Uterus (tissue), 4 donors: ENCODE data around the gene PTGFRN. TPM values are rescaled to one million over a fixed set of nuclear protein-coding genes. Genes with fewer than 3 reads are reported as not detected.

Experiments
- DNase-seq, 2 donors: peaks; one replicate each; pipeline ENCODE4 v3.0.0-alpha.2; 2019 to 2020
- H3K27ac ChIP-seq, 2 donors: fragments of 200-600 bp; sonication (generic); 1 replicate in 1 of 2; 2 replicates in 1 of 2; pipeline ENCODE4 v1.5.1; 2016 to 2018
- H3K27me3 ChIP-seq, 2 donors: fragments of 200-600 bp; sonication (generic); one replicate each; pipeline ENCODE4 v1.5.1; 2018 to 2019; ENCODE audit warnings: control low read depth in 1 of 2
- H3K36me3 ChIP-seq, 2 donors: fragments of 200-600 bp; sonication (generic); one replicate each; pipeline ENCODE4 v1.5.1; 2019; ENCODE audit warnings: control low read depth in 1 of 2
- H3K4me1 ChIP-seq, 2 donors: fragments of 200-600 bp; sonication (generic); one replicate each; pipeline ENCODE4 v1.5.1; 2018 to 2019; ENCODE audit warnings: control low read depth in 1 of 2
- H3K4me3 ChIP-seq, 2 donors: fragments of 200-600 bp; sonication (generic); 1 replicate in 1 of 2; 2 replicates in 1 of 2; pipeline ENCODE4 v1.5.1; 2018 to 2019; ENCODE audit warnings: mild to moderate bottlenecking in 1 of 2
- H3K9me3 ChIP-seq, 2 donors: fragments of 200-600 bp; sonication (generic); one replicate each; pipeline ENCODE4 v1.5.1; 2019; ENCODE audit warnings: control low read depth in 1 of 2
- CTCF ChIP-seq, 4 experiments: fragments of 200-600 bp in 2 of 4; fragments of 450-650 bp in 2 of 4; sonication (generic) in 2 of 4; IDR thresholded peaks; one replicate each; pipeline ENCODE4 v1.5.1; 2016 to 2019; ENCODE audit warnings: antibody characterized with exemption in 4 of 4, mild to moderate bottlenecking in 2 of 4, moderate library complexity in 1 of 4
- POLR2A ChIP-seq, 2 donors: fragments of 450-650 bp; IDR thresholded peaks; one replicate each; pipeline ENCODE4 v1.6.1; 2016; ENCODE audit warnings: antibody characterized with exemption in 2 of 2, mild to moderate bottlenecking in 1 of 2, moderate library complexity in 1 of 2
- intact Hi-C: fragments of 100-400 bp; cut with DNase I; formaldehyde crosslinking; loops from one replicate; pipeline ENCODE4 v1.15.1; 2023; ENCODE audit warnings: low total_unique reads
- total RNA-seq, 4 donors: library from RNA; depleted of rRNA in 3 of 4; stranded (reverse); fragments of >200 nt in 3 of 4; gene quantifications; one replicate each; pipeline versions ENCODE4 v1.1.0 to v1.2.4, GENCODE V29; 2014 to 2023
- donor health status: DM: yes; HTN: yes; CAD: no.

Gene PTGFRN
- total RNA-seq, 4 donors from 2014 or later: 32.4 to 134 (median 88.8) TPM

GRCh38 chr1:117008656-117009055 is 98.9 kb downstream of the PTGFRN start:
- no peak for TF ChIP-seq CTCF (IDR thresholded peaks at IDR 0.05)
- TF ChIP-seq POLR2A (IDR thresholded peaks at IDR 0.05): no peak
- H3K9me3 ChIP-seq: no peaks in the 10 kb centered on the region
- no peaks in the 10 kb centered on the region for H3K36me3 ChIP-seq
- no peaks in the 10 kb centered on the region for H3K27me3 ChIP-seq
- no peak for DNase-seq
- no peaks in the 10 kb centered on the region for H3K4me1 ChIP-seq
- H3K27ac ChIP-seq: no peak overlapping the region
- no peak overlapping the region for H3K4me3 ChIP-seq
- intact Hi-C loops: no loop called here

GRCh38 chr1:117009132-117009531 is 99.4 kb downstream of the PTGFRN start:
- no peaks in the 10 kb centered on the region for H3K27me3 ChIP-seq
- intact Hi-C loops: no loop called here
- H3K4me3 ChIP-seq: no peak overlapping the region
- H3K27ac ChIP-seq: no peak overlapping the region
- no peaks in the 10 kb centered on the region for H3K9me3 ChIP-seq
- DNase-seq: no peak
- H3K4me1 ChIP-seq: no peaks in the 10 kb centered on the region
- no peak for TF ChIP-seq CTCF (IDR thresholded peaks at IDR 0.05)
- no peak for TF ChIP-seq POLR2A (IDR thresholded peaks at IDR 0.05)
- no peaks in the 10 kb centered on the region for H3K36me3 ChIP-seq

GRCh38 chr1:117010310-117010969 is 100.7 kb downstream of the PTGFRN start:
- no peaks in the 10 kb centered on the region for H3K9me3 ChIP-seq
- no peaks in the 10 kb centered on the region for H3K36me3 ChIP-seq
- intact Hi-C loops: no loop called here
- H3K4me1 ChIP-seq: no peaks in the 10 kb centered on the region
- H3K27ac ChIP-seq: no peak overlapping the region
- no peak overlapping the region for H3K4me3 ChIP-seq
- no peak for DNase-seq
- no peak for TF ChIP-seq CTCF (IDR thresholded peaks at IDR 0.05)
- no peak for TF ChIP-seq POLR2A (IDR thresholded peaks at IDR 0.05)
- no peaks in the 10 kb centered on the region for H3K27me3 ChIP-seq

GRCh38 chr1:117011334-117011733 is 101.6 kb downstream of the PTGFRN start:
- no peaks in the 10 kb centered on the region for H3K27me3 ChIP-seq
- DNase-seq: no peak
- H3K4me1 ChIP-seq: no peaks in the 10 kb centered on the region
- H3K36me3 ChIP-seq: no peaks in the 10 kb centered on the region
- intact Hi-C loops: no loop called here
- no peaks in the 10 kb centered on the region for H3K9me3 ChIP-seq
- H3K4me3 ChIP-seq: no peak overlapping the region
- H3K27ac ChIP-seq: no peak overlapping the region
- TF ChIP-seq CTCF (IDR thresholded peaks at IDR 0.05): no peak

- intact Hi-C loops: no loop called here
- Histone ChIP-seq H3K27ac (no peak overlapping the region), H3K27me3 (no peaks in the 10 kb centered on the region), H3K4me1 (no peaks in the 10 kb centered on the region), H3K4me3 (no peak overlapping the region), H3K9me3 (no peaks in the 10 kb centered on the region), H3K36me3 (no peaks in the 10 kb centered on the region)
- DNase-seq: no peak
- no peak for TF ChIP-seq POLR2A (IDR thresholded peaks at IDR 0.05)
- no peak for TF ChIP-seq CTCF (IDR thresholded peaks at IDR 0.05)
These were observed 103.7 kb downstream of the PTGFRN start for GRCh38 chr1:117013309-117013858.
